Measurements from ENCODE around the gene NDUFB6. TPM values are rescaled to one million over a fixed set of nuclear protein-coding genes. Genes with fewer than 3 reads are reported as not detected.

Gene NDUFB6
- total RNA-seq, 2 experiments from 2014 or later: 54.0 to 69.5 TPM

DNA sequence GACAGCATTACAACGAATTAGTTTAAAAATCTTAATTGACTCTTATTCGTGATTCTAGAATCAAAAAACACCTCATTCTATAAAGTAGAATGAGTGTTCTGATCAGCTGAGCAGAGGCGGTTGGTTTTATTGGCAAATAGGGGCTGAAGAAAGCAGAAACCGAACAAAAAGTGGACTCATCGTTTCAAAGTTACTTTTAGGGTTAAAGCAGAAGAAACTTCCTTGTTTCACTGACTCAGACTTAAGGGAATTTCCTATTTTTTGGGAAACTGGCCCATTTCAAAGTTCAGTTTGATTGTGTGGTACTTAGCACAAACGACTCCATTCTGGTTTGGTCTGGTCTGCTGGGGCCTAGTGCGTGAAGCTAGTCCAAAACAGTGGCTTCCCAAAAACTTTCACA, 862 bp upstream of the NDUFB6 start:
- TF ChIP-seq EZH2phosphoT487 (IDR thresholded peaks at IDR 0.05; ENCODE audit: borderline replicate concordance, low read depth, low read length): no peak
- TF ChIP-seq, protein P1, sequence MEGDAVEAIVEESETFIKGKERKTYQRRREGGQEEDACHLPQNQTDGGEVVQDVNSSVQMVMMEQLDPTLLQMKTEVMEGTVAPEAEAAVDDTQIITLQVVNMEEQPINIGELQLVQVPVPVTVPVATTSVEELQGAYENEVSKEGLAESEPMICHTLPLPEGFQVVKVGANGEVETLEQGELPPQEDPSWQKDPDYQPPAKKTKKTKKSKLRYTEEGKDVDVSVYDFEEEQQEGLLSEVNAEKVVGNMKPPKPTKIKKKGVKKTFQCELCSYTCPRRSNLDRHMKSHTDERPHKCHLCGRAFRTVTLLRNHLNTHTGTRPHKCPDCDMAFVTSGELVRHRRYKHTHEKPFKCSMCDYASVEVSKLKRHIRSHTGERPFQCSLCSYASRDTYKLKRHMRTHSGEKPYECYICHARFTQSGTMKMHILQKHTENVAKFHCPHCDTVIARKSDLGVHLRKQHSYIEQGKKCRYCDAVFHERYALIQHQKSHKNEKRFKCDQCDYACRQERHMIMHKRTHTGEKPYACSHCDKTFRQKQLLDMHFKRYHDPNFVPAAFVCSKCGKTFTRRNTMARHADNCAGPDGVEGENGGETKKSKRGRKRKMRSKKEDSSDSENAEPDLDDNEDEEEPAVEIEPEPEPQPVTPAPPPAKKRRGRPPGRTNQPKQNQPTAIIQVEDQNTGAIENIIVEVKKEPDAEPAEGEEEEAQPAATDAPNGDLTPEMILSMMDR (conservative IDR thresholded peaks at IDR 0.05; ENCODE audit: low read length): no peak
- BruUV-seq (replicated peaks): no TSS peak
- Histone ChIP-seq H3K36me3 (ENCODE audit: insufficient read depth, low read length) (peaks cover 10% of the 10 kb centered on the region), H3K27ac (ENCODE audit: low read depth, low read length, poor library complexity, severe bottlenecking) (no peak overlapping the region), H4K20me1 (ENCODE audit: insufficient read depth, low read length) (0 out of 2 replicates have a peak, but pooled peaks cover 8% of the 10 kb centered on the region), H3K4me1 (ENCODE audit: insufficient read depth, low read length, poor library complexity, severe bottlenecking) (peaks cover 37% of the 10 kb centered on the region), H3K9me2 (ENCODE audit: insufficient read depth, low read length) (no peaks in the 10 kb centered on the region), H3K79me2 (ENCODE audit: insufficient read depth, low read depth, low read length) (peaks cover 34% of the 10 kb centered on the region), H3K4me2 (ENCODE audit: low read length) (peak overlapping the region; percentile 93), H3K4me3 (ENCODE audit: low read depth, low read length, poor library complexity, severe bottlenecking) (peak overlapping the region; percentile 98), H2AFZ (ENCODE audit: low read length) (peak overlapping the region; percentile 83), H3K9me3 (ENCODE audit: low read length) (no peaks in the 10 kb centered on the region)
- CTCF ChIA-PET (ENCODE audit: unreplicated experiment): interaction anchor here (2.1 kb wide), 1 partner anchor 195 kb away, joined by 10 read pairs; no protein-coding TSS in a partner anchor
- POLR2A ChIA-PET: interaction anchor here (0.7 to 3.5 kb wide), 13 partner anchors 9 to 452 kb away, joined by 3 to 19 read pairs (median 4); partner anchors contain the start of gene RIGI
- no peak for DNase-seq (ENCODE audit: low spot score)
- intact Hi-C loops (cut with micrococcal nuclease; ENCODE audit: unreplicated experiment): loop anchor here (1.0 to 5.0 kb wide), 2 partner anchors 42 to 190 kb away; partner anchors contain the start of gene ACO1

DNA sequence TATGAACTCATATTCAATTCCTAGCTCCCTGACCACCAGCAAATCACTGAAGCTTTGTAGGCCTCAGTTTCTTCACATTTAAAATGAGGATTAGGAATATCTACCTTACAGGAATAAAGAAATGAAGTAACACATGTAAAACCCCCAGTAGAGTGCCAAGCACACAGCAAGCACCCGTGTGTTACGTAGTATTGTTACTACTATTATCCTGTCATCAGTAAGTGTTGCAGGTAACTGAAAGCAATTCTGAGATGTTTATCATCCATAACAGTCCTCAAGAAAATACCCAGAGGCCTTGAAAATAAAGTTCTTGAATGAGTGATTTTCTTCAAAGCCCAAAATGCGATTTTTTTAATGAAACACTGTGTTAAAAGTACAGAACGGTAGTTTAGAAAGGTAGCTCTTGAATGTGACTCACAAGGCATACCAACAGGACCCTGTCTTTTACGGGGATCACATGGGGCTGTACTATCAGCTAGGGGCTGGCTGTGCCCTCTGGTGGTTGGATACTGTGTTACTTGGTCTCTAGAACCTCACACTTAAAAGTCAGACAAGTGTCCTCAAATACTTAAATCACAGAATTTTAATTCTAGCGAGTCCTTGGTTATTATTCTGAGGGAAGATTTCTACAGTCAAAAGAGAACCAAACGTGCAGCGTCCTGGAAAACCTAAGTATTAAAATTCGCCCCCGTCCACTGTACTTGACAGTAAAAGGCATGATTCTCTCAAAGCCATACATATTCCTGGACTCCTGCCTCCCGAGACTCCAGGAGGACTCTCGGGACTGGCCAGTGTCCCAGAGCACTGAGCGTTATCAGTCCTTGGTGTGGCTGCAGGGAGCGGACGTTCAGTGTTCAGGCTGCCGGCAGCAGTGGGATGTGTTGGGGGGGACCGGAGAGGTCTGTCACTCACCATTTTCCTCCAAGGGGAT, 725 bp downstream of the NDUFB6 start:
- H3K27ac ChIP-seq (ENCODE audit: low read depth, low read length, poor library complexity, severe bottlenecking): peak overlapping the region; percentile 77
- no peaks in the 10 kb centered on the region for H3K9me3 ChIP-seq (ENCODE audit: low read length)
- H2AFZ ChIP-seq (ENCODE audit: low read length): peak overlapping the region; percentile 83
- TF ChIP-seq, protein P1 (conservative IDR thresholded peaks at IDR 0.05; ENCODE audit: low read length): peak; percentile 95
- TF ChIP-seq EZH2phosphoT487 (IDR thresholded peaks at IDR 0.05; ENCODE audit: borderline replicate concordance, low read depth, low read length): no peak
- 0 out of 2 replicates have a peak, but pooled peaks cover 8% of the 10 kb centered on the region for H4K20me1 ChIP-seq (ENCODE audit: insufficient read depth, low read length)
- DNase-seq (ENCODE audit: low spot score): peak; percentile 87
- H3K36me3 ChIP-seq (ENCODE audit: insufficient read depth, low read length): peaks cover 19% of the 10 kb centered on the region
- H3K4me2 ChIP-seq (ENCODE audit: low read length): peak overlapping the region; percentile 93
- CTCF ChIA-PET (ENCODE audit: unreplicated experiment): interaction anchor here (0.6 to 1.6 kb wide), 9 partner anchors 9 to 196 kb away, joined by 3 to 11 read pairs (median 6); no protein-coding TSS in a partner anchor
- intact Hi-C loops (cut with micrococcal nuclease; ENCODE audit: unreplicated experiment): loop anchor here (1.0 to 5.0 kb wide), 3 partner anchors 20 to 194 kb away; partner anchors contain the start of genes SMIM27 and TOPORS
- POLR2A ChIA-PET: interaction anchor here (0.6 to 3.5 kb wide), 12 partner anchors 9 to 455 kb away, joined by 4 to 19 read pairs (median 7); partner anchors contain the start of gene RIGI
- TSS peak; percentile 85 for BruUV-seq (replicated peaks)
- H3K79me2 ChIP-seq (ENCODE audit: insufficient read depth, low read depth, low read length): peaks cover 34% of the 10 kb centered on the region
- peaks cover 29% of the 10 kb centered on the region for H3K4me1 ChIP-seq (ENCODE audit: insufficient read depth, low read length, poor library complexity, severe bottlenecking)
- H3K4me3 ChIP-seq (ENCODE audit: low read depth, low read length, poor library complexity, severe bottlenecking): peak overlapping the region; percentile 98
- no peaks in the 10 kb centered on the region for H3K9me2 ChIP-seq (ENCODE audit: insufficient read depth, low read length)

Measured in OCI-LY7 (cell line).